Measurements from ENCODE around the gene BLOC1S4. TPM values are rescaled to one million over a fixed set of nuclear protein-coding genes. Genes with fewer than 3 reads are reported as not detected.
"Not testable (repeated sequence)": the region's sequence is repeated elsewhere in the genome, so short reads cannot be mapped to it uniquely, and the experiment has no call there.

BLOC1S4 gene
- total RNA-seq, 1 donor from 2014 or later, result 19.0 TPM

- intact Hi-C loops (cut with micrococcal nuclease), result loop anchor here (1.0 kb wide), 1 partner anchor 198 kb away; the partner anchor contains the start of gene TBC1D14
These were observed 5.0 kb upstream of the BLOC1S4 start for GRCh38 chr4:6710996-6711395.

- intact Hi-C loops (cut with micrococcal nuclease), result loop anchor here (5.0 kb wide), 1 partner anchor 1442 kb away; the partner anchor contains the start of gene ABLIM2
These were observed 1.0 kb upstream of the BLOC1S4 start for GRCh38 chr4:6714954-6715353.

GRCh38 chr4:6715704-6716017 lies 313 bp upstream of the BLOC1S4 start:
- intact Hi-C loops (cut with micrococcal nuclease), result loop anchor here (1.0 to 5.0 kb wide), 6 partner anchors 35 to 1442 kb away; partner anchors contain the start of genes ABLIM2, GRPEL1 and MRFAP1

GRCh38 chr4:6716958-6717655 lies 1.1 kb downstream of the BLOC1S4 start:
- intact Hi-C loops (cut with micrococcal nuclease), result loop anchor here (1.0 to 5.0 kb wide), 7 partner anchors 8 to 1440 kb away; partner anchors contain the start of genes ABLIM2, GRPEL1, MRFAP1 and MRFAP1L1

- intact Hi-C loops (cut with micrococcal nuclease), result loop anchor here (5.0 kb wide), 1 partner anchor 1438 kb away; the partner anchor contains the start of gene ABLIM2
These were observed 3.1 kb downstream of the BLOC1S4 start for GRCh38 chr4:6718932-6719610.

GRCh38 chr4:6719611-6720179 lies 3.7 kb downstream of the BLOC1S4 start:
- intact Hi-C loops (cut with micrococcal nuclease), result loop anchor here (1.0 to 5.0 kb wide), 5 partner anchors 64 to 1438 kb away; partner anchors contain the start of gene ABLIM2

- intact Hi-C loops (cut with micrococcal nuclease), result loop anchor here (1.0 kb wide), 4 partner anchors 63 to 350 kb away; no protein-coding TSS in a partner anchor
These were observed 4.3 kb downstream of the BLOC1S4 start for GRCh38 chr4:6720202-6720699.

GRCh38 chr4:6721121-6721520 lies 5.1 kb downstream of the BLOC1S4 start:
- intact Hi-C loops (cut with micrococcal nuclease), result no loop called here

GRCh38 chr4:6722891-6723290 lies 6.9 kb downstream of the BLOC1S4 start:
- intact Hi-C loops (cut with micrococcal nuclease), result no loop called here

GRCh38 chr4:6723851-6724250 lies 7.9 kb downstream of the BLOC1S4 start:
- intact Hi-C loops (cut with micrococcal nuclease), result no loop called here

- intact Hi-C loops (cut with micrococcal nuclease), result no loop called here
These were observed 8.6 kb downstream of the BLOC1S4 start for GRCh38 chr4:6724421-6725111.

- intact Hi-C loops (cut with micrococcal nuclease), result not testable (repeated sequence)
These were observed 9.5 kb downstream of the BLOC1S4 start for GRCh38 chr4:6725427-6725961.

- intact Hi-C loops (cut with micrococcal nuclease), result no loop called here
These were observed 11.3 kb downstream of the BLOC1S4 start for GRCh38 chr4:6727081-6727942.

- intact Hi-C loops (cut with micrococcal nuclease), result no loop called here
These were observed 11.9 kb downstream of the BLOC1S4 start for GRCh38 chr4:6727943-6728250.

- intact Hi-C loops (cut with micrococcal nuclease), result no loop called here
These were observed 12.5 kb downstream of the BLOC1S4 start for GRCh38 chr4:6728320-6729029.

GRCh38 chr4:6730603-6731317 lies 14.8 kb downstream of the BLOC1S4 start:
- intact Hi-C loops (cut with micrococcal nuclease), result no loop called here

- intact Hi-C loops (cut with micrococcal nuclease), result no loop called here
These were observed 15.3 kb downstream of the BLOC1S4 start for GRCh38 chr4:6731318-6731675.

GRCh38 chr4:6731780-6732179 lies 15.8 kb downstream of the BLOC1S4 start:
- intact Hi-C loops (cut with micrococcal nuclease), result no loop called here

Measured in T-helper 1 cell treated with Interleukin-12 subunit alpha and Interleukin-12 subunit beta and Interleukin-4 antibody, amounts not matched to agents 30 ng/mL and 1 ng/mL, for 36 hours (primary cell).